ENCODE results near the gene ST6GALNAC5. TPM values are rescaled to one million over a fixed set of nuclear protein-coding genes. Genes with fewer than 3 reads are reported as not detected.
"Not testable (repeated sequence)": the region's sequence is repeated elsewhere in the genome, so short reads cannot be mapped to it uniquely, and the experiment has no call there.

The ST6GALNAC5 gene
- total RNA-seq, 2 experiments from 2014 or later = not detected

DNA sequence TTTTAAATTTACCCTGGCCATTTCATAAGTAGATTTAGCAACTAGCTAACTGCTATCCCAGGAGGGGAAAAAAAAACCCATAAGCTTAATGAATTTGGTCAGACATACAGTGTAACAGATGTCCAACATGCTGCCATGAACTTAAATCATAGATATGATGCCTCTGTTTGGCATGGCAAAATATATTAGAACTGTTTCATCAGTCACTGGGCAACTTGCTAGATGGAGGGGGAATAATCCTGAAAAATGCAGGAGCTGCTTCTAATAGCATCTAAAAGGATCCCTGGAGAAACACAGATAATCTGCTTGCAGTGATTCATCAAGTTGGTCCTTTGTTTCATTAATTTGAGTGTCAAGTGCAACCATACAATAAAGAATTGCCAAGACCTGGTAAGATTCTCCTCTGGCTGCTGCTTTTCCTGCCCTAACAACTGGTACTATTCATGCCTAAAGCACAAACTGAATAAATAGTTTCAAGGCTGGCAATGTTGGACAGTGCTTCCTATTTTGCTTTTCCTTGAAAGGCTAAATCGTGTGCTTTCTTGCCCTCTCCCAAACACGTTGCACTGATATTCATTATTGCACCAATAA lies 1.5 kb upstream of the ST6GALNAC5 start:
- ChIA-PET CTCF (no interaction called here), POLR2A (no interaction called here)

DNA sequence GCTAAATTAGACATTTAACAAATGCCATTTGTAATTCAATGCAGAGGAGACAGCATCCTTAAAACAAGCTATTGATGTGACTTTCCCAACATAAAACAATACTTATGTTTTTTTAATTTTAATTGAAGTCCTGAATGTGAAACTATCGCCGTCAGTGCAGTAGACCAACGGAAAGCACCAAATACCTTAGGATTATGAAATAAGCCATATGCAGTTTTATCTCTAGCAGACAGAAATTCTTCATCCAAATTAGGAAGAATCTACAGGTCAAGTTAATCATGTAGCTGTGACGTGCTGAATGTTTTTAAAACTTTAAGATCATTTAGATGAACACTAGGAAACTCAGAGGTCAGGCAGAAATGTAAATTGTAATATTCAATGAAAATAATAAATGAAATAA lies 714 bp upstream of the ST6GALNAC5 start:
- CTCF ChIA-PET = no interaction called here
- POLR2A ChIA-PET = no interaction called here

DNA sequence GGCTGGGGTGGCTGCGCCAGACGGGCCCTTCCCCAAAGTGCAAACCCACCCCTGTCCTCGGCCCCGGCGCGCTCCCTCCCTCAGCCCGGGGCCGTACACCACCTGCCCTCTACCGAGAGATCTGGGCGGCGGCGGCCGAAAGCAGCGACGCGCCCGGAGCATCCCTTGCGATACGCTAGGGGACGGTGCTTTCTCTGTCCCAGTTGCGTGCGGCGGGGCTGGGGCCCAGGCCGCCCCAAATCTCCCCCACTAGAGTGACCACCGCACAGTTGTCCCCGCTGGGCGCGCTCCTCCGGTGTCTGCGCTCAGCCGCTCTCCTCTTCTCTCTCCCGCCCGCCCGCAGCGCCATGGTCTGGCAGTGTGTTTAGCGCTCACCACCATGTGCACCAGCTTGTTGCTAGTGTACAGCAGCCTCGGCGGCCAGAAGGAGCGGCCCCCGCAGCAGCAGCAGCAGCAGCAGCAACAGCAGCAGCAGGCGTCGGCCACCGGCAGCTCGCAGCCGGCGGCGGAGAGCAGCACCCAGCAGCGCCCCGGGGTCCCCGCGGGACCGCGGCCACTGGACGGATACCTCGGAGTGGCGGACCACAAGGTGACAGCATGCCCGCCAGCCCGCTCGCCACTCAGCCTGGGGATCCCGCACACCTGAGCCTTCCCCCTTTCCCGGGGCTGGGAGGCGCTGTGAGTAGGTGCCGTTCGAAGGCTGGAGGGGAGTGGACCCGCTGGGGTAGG lies 1.0 kb downstream of the ST6GALNAC5 start:
- ChIA-PET POLR2A (no interaction called here), CTCF (no interaction called here)

DNA sequence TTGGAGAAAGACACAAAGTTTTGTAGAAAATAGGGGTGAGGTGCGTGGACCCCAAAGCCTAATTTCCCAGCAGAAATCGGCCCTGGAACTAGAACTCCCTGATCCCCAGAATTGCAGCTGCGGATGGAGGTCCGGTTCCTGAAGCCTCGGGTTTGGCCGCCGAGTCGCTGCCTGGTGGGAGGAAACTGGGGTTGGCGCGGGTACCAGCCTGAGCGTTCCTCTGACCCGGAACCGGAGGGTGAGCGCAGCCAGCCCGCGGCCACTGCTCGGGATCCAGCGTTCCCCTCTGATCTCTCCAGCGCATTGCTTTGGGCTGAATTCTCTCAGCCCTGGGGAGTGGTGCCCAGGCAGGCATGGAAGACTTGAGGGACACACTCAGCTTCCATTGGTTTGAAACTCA lies 1.6 kb downstream of the ST6GALNAC5 start:
- POLR2A ChIA-PET = no interaction called here
- CTCF ChIA-PET = interaction anchor here (0.7 kb wide), 1 partner anchor 185 kb away, joined by 3 read pairs; no protein-coding TSS in a partner anchor

DNA sequence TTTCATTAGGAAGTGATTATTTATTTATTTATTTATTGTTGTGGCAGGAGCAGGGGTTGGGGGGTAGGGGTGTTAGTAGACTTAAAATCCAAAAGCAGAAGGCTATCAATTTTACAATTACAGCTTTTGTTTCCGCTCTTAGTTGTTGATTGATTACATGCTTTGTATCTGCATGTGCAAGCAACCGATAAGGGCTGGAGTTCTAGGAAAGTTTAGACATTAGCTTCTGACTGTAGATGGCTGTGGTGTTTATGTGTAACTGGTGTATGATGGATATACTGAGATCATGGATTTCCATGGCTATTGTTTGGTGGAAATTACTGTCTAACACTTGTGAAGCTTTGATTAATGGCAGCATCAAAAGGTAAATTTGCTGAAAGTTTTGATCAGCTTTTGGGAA lies 2.8 kb downstream of the ST6GALNAC5 start:
- CTCF ChIA-PET = no interaction called here
- POLR2A ChIA-PET = no interaction called here

DNA sequence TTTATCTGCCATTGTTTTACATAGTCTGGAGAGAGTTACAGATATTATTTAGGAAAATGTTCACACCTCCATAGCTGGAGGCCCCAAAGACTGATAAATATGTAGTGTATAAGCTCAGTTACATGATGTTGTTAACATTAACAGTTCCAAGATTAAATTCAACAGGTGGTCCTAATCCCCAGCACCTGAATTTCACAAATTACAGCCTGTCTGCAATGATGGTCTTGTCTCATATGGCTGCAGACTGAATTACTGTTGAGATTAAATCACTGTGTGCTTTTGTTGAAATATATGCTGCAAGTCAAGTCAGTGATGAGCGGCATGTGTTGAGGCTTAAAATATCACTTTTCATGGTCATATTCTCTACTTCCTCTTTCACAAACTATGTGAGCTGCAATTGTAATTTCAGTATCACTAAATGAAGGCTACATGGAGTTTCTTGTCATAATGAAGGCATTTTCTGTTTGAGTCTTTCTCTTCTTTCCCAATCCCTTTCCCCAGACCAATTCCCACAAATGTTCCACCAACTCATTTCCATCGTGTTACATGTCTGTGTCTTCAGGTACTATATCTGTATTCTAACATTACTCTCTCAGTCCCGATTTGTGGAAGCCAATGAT lies 4.2 kb downstream of the ST6GALNAC5 start:
- CTCF ChIA-PET = no interaction called here

DNA sequence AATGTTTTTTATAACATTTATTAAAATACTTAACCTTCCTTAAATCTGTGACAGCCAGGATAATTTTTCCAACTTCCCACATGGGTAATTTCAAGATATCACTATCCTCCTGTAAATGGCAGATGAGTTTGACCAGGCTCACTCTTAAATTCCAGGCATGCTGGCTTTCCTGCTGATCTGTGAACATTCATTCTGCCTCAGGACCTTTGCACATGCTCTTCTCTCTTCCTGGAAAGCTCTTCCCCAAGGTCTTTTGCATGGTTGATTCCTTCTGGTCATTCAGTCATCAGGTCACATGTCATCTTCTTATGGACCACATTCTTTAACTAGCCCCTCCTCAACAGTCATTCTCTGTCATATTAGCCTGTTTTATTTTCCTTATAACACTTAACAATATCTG lies 5.7 kb downstream of the ST6GALNAC5 start:
- CTCF ChIA-PET = no interaction called here
- POLR2A ChIA-PET = no interaction called here

More for the DNA sequence above, 4.2 kb downstream of the ST6GALNAC5 start:
- POLR2A ChIA-PET = no interaction called here

DNA sequence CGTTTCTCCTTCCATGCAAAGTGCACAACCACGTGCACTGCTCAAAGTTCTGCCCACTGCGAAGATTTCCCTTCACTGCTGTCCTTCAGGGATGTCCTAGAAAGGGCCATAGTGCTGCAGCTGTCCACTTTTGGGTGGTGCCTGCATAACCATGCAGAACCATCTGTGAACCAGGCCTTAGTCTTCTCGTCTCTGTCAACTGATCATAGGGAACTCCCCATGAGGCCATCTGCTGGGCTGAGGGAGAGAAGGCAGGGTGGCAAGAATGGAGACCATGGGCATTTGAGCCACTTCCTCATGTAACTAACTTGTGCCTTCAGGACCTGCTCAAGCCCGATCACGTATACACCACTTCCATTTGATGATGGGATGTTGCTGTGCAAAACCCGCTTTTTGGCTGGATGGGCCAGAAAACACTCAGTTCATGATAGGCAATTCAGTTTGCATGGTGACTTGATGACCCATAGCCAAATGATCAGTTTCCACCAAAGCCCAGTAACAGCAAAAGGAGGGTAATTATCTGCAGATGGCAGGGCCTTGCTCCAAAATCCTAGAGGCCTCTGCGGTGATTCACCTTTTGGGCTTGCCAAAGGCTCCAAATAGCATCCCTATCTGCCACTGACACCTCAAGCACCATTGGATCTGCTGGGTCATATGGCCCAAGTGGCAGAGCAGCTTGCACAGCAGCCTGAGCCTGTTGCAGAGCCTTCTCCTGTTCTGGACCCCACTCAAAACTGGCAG lies 9.5 kb downstream of the ST6GALNAC5 start:
- POLR2A ChIA-PET = no interaction called here
- CTCF ChIA-PET = no interaction called here

DNA sequence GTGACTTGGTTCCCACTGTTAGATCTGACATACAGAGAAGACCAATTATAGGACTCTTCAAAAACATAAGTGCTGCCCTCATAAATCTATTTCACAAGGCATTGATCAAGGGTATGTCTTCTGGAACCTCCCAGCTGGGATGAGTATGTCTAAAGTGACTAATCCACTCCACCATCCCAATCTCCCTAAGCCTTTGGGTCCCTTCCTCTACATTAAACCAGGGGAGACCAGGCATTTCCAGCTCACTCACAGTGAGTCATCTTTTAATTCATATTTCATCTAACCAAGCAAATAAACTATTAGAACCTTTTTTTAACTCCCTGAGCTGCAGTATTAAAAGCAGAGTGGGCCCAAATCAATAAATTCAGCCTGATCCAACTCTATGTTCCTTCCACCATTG lies 11.7 kb downstream of the ST6GALNAC5 start:
- CTCF ChIA-PET, POLR2A ChIA-PET: not testable (repeated sequence)

DNA sequence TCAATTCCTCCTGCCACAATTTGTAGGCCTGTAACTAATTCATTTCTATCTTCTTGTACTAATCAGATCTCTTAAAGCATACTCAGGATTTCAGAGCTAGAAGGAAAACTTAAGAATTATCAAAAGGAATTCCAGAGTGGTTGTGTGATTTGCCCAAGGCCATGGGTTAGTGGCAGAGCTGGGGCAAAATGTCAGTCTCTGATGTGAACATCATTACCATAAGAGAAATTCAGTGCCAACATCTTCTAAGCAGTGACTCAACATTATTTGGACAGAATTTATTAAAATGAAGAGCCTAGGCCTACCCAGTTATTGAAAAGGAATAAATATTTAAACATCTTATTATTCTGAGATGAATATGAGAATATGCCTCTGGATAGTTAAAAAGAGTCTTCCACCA lies 14.5 kb downstream of the ST6GALNAC5 start:
- POLR2A ChIA-PET = no interaction called here
- CTCF ChIA-PET = no interaction called here

DNA sequence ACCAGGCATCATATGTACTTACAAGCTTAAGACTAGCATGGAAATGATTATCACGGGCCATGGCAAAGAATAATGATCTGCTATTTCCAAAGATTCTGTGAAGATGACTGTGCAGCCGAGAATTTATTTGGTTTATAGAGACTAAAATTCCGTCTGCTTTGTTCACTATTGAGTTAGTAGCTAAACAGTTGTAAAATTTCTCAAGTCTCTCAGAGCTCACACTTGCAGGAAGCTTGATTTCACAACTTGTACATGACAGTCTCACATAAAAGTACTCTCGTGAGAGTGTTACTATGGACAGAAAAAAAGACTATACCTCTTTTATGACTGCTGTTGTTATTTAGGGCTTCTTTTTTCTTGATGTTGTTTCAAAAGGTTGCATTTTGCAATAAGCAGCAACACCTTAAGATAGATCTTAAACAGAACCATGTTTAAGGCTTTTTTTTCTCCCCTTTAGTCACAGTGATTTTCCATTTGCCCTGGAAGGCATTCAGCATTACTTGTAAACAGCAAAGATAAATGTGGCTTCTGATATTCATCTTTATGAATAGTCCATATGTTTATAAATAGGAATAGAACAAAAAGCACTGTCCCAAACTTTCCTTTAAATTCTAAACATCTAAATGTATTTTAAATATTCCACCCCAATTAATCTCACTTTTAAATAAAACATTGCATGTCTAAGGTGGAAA lies 24.8 kb downstream of the ST6GALNAC5 start:
- CTCF ChIA-PET = no interaction called here
- POLR2A ChIA-PET = no interaction called here

DNA sequence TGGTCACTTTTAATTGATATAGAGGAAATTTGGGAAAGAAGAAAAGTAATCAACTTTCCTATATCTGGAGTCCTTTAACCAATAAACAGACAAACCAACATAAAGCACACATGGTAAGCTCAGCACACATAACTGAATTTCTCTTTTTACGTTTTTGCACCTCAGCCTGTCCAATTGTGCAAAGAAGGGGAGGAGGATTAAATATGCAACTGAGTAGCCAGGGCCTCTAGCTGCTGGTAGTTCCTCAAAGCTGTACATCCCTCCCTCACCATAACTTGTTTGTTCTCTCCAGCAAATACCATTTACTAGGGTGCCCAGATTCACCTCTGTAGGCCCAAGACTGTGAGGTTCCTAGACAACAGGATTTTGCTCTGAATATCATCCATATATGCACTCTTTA lies 25.4 kb downstream of the ST6GALNAC5 start:
- POLR2A ChIA-PET = no interaction called here
- CTCF ChIA-PET = no interaction called here

DNA sequence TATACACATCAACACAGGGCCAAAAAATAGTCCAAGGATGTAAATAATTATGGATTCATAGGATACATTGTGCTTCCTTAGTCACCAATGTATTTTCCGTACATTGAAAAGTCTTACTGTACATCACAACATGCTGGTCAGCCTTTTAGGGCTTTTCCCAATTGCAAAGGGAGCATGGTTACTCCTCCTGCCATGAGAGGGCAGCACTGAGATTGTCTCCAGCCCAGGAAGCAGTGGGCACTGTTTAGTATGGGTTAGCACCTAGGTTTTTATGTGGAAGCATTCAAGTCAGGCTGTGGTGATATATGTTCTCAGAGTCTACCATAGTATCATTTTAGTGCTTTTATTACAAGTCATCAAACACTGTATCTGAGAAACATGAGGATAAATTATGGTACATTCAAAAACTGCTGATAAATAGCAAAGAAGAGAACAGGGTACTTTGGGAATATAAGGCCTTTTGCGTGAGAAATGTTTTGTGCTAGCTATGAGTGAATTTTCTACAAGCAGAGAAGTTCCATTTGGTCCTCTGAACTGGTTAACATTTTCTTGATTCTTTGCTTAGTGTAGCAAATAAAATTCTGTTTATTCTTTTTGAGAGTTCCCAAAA lies 34.0 kb downstream of the ST6GALNAC5 start:
- ChIA-PET POLR2A (no interaction called here), CTCF (no interaction called here)

DNA sequence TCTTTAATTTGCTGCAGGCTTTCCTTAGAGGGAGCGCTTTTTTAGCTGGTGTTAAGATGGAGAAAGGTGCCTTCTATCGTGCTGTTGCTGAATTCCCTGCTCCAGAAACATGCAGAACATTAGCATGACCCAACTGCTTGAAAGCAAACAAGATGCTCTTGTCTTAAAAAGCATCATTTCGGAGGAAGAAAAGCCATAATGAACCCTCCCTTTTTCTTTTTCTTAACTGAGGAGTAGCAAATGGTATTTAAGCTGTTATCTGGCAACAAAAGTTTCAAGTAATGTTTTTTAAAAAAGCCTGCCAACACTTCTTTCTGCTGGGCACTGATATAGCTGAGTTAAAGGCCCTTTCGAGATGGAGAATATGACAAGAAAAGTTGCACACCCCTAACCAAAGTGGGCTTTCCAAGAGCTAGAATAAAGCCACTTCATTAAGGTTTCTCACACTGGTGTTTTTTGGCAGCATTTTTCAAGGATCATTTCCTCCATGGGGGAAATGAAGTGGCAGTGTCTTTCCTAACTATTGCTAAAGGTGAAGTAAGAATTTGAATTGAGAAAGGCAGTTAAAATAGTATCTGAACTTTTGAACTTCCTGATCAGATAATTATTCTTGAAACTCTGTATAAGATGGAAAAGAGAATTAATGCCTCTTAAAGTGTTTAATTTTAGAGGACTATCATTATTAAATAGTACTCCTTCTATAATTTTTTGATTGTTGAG lies 38.8 kb downstream of the ST6GALNAC5 start:
- CTCF ChIA-PET = no interaction called here
- POLR2A ChIA-PET = no interaction called here

DNA sequence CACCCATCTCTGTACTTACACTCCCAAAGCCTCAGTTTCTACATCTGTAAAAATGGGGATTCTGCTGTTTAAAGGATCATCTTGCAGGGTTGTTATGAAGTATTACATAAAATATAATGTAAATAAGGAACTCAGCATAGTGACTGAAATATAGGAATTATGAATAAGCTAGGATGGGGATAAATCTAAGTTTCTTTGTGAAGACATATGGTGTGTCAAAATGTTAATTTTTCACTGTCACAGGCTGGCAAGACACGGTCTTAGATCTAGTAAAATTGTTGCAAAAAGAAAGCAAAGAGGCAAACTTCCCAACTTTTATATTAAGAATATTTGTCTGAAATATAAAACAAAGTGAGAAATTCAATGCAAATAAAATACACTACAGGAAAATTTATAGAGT lies 42.0 kb downstream of the ST6GALNAC5 start:
- ChIA-PET POLR2A (no interaction called here), CTCF (no interaction called here)

DNA sequence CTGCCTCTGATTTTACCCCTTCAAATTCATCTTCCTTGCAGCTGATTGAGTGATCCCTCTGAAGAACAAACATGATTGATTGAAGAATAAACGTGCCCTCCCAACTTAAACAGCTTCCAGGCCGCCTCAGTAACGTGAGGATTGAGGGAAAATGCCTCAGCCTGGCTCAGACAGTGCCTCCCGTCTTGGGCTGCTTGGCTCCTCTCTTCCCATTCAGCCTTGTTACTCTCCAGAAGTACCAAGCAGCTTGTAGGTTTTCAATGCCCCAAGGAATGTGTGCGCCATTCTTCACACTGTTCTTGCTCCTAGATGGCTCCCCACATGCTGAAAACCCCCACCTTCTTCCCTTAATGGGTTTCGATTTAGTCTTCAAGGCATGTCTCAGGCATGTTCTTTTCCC lies 51.8 kb downstream of the ST6GALNAC5 start:
- ChIA-PET CTCF (no interaction called here), POLR2A (no interaction called here)

DNA sequence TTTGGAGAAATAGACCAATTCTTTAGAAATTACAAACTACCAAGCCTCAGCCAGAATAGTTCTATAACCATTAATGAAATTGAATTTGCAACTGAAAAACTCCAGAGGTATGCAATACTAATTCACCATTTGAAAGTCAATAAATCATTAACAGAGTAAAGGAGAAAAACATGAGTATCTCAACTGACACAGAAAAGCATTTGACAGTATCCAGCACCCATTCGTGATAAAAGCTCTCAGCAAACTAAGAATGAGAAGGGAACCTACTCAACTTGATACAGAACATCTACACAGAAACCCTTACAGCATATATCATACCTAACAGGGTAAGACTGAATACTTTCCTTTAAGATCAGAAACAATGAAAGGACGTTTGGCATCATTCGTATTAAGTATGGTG lies 54.3 kb downstream of the ST6GALNAC5 start:
- CTCF ChIA-PET = no interaction called here
- POLR2A ChIA-PET = no interaction called here

DNA sequence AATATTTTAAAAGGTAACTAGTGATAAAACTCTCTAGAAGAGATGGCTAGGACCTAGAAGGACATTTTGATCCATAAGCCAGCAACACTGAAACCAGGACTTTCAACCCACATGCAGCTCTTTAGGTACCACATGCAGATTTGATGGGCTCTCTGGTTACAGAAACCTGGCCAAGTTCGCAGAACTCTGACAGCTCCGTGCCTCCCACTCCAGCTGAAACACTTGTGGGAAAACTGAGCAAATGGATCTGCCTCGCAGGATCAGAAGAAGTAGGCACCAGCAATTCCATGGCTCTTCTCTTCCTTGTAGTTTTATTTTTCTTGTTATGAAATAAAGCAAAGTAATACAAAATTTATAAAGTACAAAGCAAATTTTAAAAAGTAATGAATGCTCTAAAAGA lies 58.5 kb downstream of the ST6GALNAC5 start:
- CTCF ChIA-PET = interaction anchor here (0.6 kb wide), 1 partner anchor 742 kb away, joined by 3 read pairs; no protein-coding TSS in a partner anchor
- POLR2A ChIA-PET = no interaction called here

DNA sequence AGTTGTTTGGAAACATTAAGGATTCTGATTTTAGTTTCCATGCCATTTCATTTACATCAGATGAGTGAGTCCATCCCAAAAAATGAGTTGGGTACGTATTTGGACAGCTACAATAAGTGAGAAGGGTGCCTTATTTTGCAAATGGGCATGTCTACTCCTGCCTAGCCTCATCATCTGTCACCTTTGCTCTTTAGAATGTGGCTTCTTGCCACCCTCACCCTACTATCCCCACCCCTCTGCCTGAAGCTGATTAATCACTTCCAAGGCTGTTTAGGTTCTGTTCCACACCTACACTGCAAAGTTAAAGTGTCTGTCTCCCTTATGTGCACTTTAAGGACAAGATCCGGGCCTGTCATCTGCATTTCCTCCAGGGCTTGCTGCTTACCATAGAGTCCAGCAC lies 61.2 kb downstream of the ST6GALNAC5 start:
- POLR2A ChIA-PET = no interaction called here
- CTCF ChIA-PET = no interaction called here
